ENCODE results near the gene GNRHR.
"Not testable (repeated sequence)": the region's sequence is repeated elsewhere in the genome, so short reads cannot be mapped to it uniquely, and the experiment has no call there.

The GNRHR gene

GRCh38 chr4:67712650-67713528 lies 41.3 kb downstream of the GNRHR start:
- TF ChIP-seq, protein P1, sequence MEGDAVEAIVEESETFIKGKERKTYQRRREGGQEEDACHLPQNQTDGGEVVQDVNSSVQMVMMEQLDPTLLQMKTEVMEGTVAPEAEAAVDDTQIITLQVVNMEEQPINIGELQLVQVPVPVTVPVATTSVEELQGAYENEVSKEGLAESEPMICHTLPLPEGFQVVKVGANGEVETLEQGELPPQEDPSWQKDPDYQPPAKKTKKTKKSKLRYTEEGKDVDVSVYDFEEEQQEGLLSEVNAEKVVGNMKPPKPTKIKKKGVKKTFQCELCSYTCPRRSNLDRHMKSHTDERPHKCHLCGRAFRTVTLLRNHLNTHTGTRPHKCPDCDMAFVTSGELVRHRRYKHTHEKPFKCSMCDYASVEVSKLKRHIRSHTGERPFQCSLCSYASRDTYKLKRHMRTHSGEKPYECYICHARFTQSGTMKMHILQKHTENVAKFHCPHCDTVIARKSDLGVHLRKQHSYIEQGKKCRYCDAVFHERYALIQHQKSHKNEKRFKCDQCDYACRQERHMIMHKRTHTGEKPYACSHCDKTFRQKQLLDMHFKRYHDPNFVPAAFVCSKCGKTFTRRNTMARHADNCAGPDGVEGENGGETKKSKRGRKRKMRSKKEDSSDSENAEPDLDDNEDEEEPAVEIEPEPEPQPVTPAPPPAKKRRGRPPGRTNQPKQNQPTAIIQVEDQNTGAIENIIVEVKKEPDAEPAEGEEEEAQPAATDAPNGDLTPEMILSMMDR (IDR thresholded peaks at IDR 0.05) = no peak
- no peak for TF ChIP-seq ZFX (IDR thresholded peaks at IDR 0.05; ENCODE audit: borderline replicate concordance)
- peak overlapping the region; percentile 69 for H3K27ac ChIP-seq

DNA sequence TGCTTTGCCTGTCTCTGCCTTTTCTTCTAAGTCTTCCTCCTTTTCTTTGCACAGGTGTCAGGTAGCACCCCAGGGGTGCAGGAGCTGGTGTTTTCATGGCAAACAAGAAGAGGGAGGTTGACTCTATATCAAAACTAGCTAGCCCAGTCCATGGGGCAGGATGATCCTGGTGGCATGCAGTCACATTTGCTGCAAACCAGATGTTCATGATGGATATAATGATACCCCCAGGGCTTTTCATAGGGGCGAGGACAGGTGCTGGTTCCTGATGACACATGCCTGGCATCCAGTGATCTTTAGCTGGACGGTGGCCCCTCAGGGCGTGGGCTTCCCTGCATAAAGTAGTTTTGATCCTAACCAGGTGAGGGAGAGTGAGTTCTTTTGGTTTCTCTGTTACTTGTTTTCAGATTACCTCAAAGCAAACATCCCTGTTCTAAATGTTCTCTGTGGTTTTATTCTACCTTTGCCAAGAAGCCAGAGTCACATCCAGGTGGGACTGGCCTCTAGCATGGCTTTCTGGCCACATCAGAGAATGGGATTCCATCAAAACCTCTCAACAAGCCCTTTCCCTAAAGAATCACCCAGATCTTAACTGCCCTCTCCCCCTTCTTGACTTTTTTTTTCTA lies 42.1 kb downstream of the GNRHR start:
- H3K27ac ChIP-seq = peak overlapping the region; percentile 69
- TF ChIP-seq ZFX (IDR thresholded peaks at IDR 0.05; ENCODE audit: borderline replicate concordance) = no peak
- TF ChIP-seq, protein P1 (IDR thresholded peaks at IDR 0.05) = no peak

DNA sequence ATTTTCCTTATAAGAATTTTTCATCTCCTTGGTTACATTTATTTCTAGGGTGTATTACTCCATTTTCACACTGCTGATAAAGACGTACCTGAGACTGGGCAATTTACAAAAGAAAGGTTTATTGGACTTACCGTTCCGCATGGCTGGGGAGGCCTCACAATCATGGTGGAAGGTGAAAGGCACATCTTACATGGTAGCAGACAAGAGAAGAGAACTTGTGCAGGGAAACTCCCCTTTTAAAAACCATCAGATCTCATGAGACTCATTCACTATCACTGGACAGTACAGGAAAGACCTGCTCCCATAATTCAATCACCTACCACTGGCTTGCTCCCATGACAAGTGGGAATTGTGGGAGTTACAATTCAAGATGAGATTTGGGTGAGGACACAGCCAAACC lies 47.5 kb downstream of the GNRHR start:
- not testable (repeated sequence) for H3K27ac ChIP-seq

GRCh38 chr4:67704843-67705242 lies 49.3 kb downstream of the GNRHR start:
- H3K27ac ChIP-seq = no peak overlapping the region
- no peak for TF ChIP-seq ZFX (IDR thresholded peaks at IDR 0.05; ENCODE audit: borderline replicate concordance)
- TF ChIP-seq, protein P1 (IDR thresholded peaks at IDR 0.05) = no peak

- no peak for TF ChIP-seq ZFX (IDR thresholded peaks at IDR 0.05; ENCODE audit: borderline replicate concordance)
- TF ChIP-seq, protein P1 (IDR thresholded peaks at IDR 0.05) = no peak
- peak overlapping the region; percentile 77; the same call in 1 of the 2 replicates for H3K27ac ChIP-seq
These were observed 52.0 kb downstream of the GNRHR start for GRCh38 chr4:67702166-67702565.

GRCh38 chr4:67701517-67701850 lies 52.7 kb downstream of the GNRHR start:
- H3K27ac ChIP-seq = peak overlapping the region; percentile 77
- TF ChIP-seq ZFX (IDR thresholded peaks at IDR 0.05; ENCODE audit: borderline replicate concordance) = no peak
- TF ChIP-seq, protein P1 (IDR thresholded peaks at IDR 0.05) = no peak

GRCh38 chr4:67700738-67701516 lies 53.3 kb downstream of the GNRHR start, which contains the start of gene UBA6:
UBA6 (minus strand) TSS chr4:67701155; CDS start chr4:67701119, 36 bp downstream.
- H3K27ac ChIP-seq = peak within 1 kb of the TSS; percentile 77
- TF ChIP-seq, protein P1 (IDR thresholded peaks at IDR 0.05) = peak; percentile 64
- TF ChIP-seq ZFX (IDR thresholded peaks at IDR 0.05; ENCODE audit: borderline replicate concordance) = no peak

Data from 22Rv1 (cell line).